Left cardiac atrium (tissue), 4 donors: ENCODE measurements around the gene GSDME. TPM values are rescaled to one million over a fixed set of nuclear protein-coding genes. Genes with fewer than 3 reads are reported as not detected.
A peak's percentile ranks its signal among the peaks of the same experiment; 100 is the strongest.
"Not testable (repeated sequence)": the region's sequence is repeated elsewhere in the genome, so short reads cannot be mapped to it uniquely, and the experiment has no call there.

ENCODE experiments used
- ATAC-seq, 2 donors: fragments of 200-7000 bp; cut with Tn5 transposase; one replicate each; pipeline ENCODE4 v1.9.1; 2020; ENCODE audit warnings: mild to moderate bottlenecking in 2 of 2, moderate library complexity in 2 of 2
- DNase-seq: peaks from one replicate; pipeline ENCODE4 v3.0.0-alpha.2; 2020
- intact Hi-C, 2 donors: fragments of 100-400 bp; cut with DNase I; formaldehyde crosslinking; loops; one replicate each; pipeline versions ENCODE4 v1.14.1 to v1.15.1; 2022 to 2023
- total RNA-seq, 2 donors: library from RNA; stranded (reverse); fragmentation: NEBNext Ultra II Directional; extraction: Animal tissue kit (Norgen Biotek cat#: 25700); gene quantifications; one replicate each; pipeline ENCODE4 v1.2.1, GENCODE V29; 2021
- donor health status: DM: no; HTN: yes; CAD: no.
- donor health status: DM: no; HTN: yes; CAD: no; lungs with severe emphysema.
- donor health status: DM: yes; HTN: yes; CAD: no.
- donor health status: Dilated cardiomyopathy.

Gene GSDME
- total RNA-seq, 2 donors from 2014 or later = 6.4 to 8.6 TPM

DNA sequence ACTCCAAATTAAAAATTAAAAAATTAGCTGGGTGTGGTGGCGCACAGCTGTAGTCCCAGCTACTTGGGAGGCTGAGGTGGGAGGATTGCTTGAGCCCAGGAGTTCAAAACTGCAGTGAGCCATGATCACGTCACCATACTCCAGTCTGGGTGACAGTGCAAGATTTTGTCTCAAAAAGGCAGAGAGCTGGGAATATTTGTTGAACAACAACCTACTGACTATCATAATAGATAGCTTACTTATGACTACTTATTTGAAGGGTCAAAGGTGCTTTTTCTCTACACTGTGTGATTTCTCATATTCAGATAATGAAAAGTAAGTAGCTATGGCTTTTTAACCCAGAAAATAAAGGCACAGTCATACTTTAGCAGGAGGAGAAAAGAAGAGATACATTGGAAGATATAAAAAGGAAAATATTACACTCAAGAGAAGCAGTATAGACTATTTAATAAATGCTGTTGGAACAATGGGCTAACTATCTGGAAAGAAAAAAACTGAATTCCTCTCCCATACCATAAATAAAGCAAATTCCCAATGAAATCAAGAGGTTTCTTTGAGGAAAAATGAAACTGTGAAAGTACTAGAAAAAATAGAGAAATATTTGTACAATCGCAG lies 6.7 kb downstream of the GSDME start:
- ATAC-seq (no peak), DNase-seq (no peak)
- intact Hi-C loops = no loop called here

- intact Hi-C loops = no loop called here
- no peak for ATAC-seq
- no peak for DNase-seq
Observed at GRCh38 chr7:24748521-24748920, 8.7 kb downstream of the GSDME start.

GRCh38 chr7:24745355-24745754 lies 11.9 kb downstream of the GSDME start:
- DNase-seq (no peak), ATAC-seq (no peak)
- intact Hi-C loops = no loop called here

- intact Hi-C loops = no loop called here
- no peak for ATAC-seq
- no peak for DNase-seq
Observed at GRCh38 chr7:24743471-24743870, 13.8 kb downstream of the GSDME start.

DNA sequence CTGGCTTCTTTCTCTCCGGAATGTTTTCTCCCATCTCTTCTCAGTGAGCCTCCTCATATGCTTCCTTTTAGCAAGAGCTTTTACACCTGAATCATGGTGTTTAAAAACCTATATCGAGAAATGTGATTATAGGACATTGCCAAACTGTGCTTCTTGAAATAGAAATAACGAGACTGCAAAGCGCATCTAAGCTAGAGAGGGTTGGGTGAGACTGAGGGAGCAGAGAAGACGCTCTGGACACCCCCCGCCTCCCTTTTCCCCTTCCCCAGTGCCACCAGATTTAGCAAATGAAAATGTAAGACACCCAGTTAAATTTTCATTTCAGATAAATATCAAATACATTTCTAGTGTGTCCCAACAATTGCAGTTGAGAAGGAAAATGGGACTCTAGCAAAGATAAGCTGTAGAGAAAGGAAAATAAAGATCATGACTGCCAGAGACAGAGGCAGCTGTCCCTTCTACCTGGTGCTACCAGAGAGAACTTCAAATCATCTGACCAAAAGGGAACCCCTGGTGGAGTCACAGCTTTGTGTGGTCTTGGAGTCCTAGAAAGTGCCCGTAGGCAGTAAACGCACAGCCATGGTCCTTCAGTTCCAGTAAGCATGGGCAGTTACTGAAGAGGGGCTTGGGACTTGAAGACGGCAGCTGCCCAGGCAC lies 14.6 kb downstream of the GSDME start:
- DNase-seq (no peak), ATAC-seq (no peak)
- intact Hi-C loops = no loop called here

- ATAC-seq (peak; percentile 50 to 96), DNase-seq (peak; percentile 66)
- intact Hi-C loops = no loop called here
Observed at GRCh38 chr7:24741679-24742505, 15.4 kb downstream of the GSDME start.

GRCh38 chr7:24740871-24741270 lies 16.4 kb downstream of the GSDME start:
- intact Hi-C loops = no loop called here
- no peak for DNase-seq
- no peak for ATAC-seq

- no peak for DNase-seq
- intact Hi-C loops = no loop called here
- no peak for ATAC-seq
Observed at GRCh38 chr7:24739306-24739705, 18.0 kb downstream of the GSDME start.

GRCh38 chr7:24738577-24738976 lies 18.7 kb downstream of the GSDME start:
- intact Hi-C loops = no loop called here
- no peak for ATAC-seq
- DNase-seq = no peak

DNA sequence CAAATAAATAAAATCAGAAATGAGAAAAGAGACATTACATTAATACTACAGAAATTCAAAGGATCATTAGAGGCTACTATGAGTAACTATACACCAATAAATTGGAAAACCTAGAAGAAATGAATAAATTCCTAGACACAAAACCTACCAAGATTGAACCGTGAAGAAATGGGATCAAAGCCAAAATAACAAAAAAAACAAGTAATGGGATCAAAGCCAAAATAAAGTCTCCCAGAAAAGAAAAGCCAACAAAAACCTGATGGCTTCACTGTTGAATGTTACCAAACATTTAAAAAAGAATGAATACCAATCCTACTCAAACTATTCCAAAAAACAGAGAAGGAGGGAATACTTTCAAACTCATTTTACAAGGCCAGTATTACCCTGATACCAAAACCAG lies 20.0 kb downstream of the GSDME start:
- intact Hi-C loops = no loop called here
- no peak for ATAC-seq
- DNase-seq = no peak

GRCh38 chr7:24735594-24735993 lies 21.7 kb downstream of the GSDME start:
- DNase-seq, ATAC-seq, intact Hi-C loops: not testable (repeated sequence)

DNA sequence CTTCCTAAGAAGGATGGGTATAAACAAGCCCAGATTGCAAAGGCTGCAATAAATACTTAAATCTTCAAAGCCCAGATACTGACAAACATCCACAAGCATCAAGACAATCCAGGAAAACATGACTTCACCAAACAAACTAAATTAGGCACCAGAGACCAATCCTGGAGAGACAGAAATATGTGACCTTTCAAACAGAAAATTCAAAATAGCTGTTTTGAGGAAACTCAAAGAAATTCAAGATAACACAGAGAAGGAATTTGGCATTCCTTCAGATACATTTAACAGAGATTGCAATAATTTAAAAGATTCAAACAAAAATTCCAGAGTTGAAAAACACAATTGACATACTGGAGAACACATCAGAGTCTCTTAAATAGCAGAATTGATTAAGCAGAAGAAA lies 23.0 kb downstream of the GSDME start:
- intact Hi-C loops = no loop called here
- DNase-seq (no peak), ATAC-seq (no peak)

DNA sequence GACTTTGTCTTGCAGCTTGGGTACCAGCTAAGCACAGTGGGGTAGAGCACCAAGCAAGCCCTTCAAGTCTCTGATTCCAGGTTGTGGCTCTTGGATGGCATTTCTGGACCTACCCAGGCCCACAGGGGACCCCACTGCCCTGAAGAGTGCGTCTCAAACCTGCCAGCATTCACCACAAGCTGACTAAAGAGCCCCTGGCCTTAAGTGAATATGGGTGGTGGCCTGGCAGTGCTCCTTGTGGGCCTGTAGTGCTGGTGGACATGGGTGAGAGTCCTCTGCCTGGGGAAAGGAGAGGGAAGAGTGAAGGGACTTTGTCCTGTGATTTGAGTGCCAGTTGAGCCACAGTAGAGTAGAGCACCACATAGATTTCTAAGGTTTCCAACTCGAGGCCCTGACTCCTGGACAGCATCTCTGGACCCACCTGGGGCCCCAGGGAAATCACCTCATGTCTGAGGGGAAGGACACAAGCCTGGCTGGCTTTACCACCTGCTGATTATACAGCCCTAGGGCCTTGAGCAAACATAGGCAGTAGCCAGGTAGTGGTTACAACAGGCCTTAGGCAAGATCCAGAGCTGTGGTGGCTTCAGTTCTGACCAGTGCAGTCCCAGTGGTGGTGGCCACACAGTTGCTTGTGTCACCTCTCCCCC lies 23.7 kb downstream of the GSDME start:
- ATAC-seq (no peak), DNase-seq (no peak)
- intact Hi-C loops = no loop called here

DNA sequence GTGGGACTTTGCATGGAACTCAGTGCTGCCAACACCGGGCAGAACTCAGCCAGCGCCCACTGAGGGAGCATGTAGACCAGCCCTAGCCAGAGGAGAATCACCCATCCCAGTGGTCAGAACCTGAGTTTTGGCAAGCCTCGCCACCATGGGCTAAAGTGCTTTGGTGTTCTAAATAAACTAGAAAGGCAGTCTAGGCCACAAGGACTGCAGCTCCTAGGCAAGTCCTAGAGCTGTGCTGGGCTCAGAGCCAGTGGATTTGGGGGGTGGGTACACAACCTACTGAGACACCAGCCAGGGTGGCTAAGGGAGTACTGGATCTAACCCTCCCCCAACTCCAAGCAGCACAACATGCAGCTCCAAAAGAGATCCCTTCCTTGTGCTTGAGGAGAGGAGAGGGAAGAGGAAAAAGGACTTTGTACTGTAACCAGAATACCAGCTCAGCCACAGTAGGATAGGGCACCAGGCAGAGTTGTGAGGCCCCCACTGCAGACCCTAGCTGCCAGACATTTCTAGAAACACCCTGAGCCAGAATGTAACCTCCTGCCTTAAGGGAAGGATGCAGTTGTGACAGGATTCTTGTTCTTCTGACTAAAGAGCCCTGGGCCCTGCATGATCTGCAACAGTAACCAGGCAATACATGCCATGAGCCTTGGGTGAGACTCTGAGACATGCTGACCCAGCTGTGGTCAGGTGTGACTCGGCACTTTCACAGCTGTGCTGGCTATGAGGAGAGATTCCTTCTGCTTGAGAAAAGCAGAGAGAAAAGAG lies 24.4 kb downstream of the GSDME start:
- intact Hi-C loops = no loop called here
- ATAC-seq (peak in 1 of 2 donors; percentile 53), DNase-seq (no peak)

DNA sequence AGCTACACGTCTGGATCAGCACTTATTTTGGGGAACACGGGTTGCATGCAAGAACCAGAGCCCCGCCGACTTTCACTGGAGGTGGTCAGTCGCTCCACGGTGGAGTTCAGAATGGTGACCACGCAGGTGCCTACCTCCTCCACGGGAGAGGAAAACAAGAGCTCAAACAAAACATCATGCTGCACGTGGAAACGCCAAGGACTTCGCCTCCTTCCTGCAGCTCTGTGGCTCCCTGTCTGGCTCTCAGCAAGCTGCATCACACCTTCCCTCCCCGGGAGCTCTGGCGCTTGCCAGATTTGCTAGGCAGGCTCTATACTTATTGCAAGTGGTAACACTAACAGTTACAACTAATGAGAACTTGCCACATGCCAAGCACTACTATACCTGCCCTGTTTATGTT lies 26.0 kb downstream of the GSDME start:
- intact Hi-C loops = no loop called here
- ATAC-seq (no peak), DNase-seq (no peak)

DNA sequence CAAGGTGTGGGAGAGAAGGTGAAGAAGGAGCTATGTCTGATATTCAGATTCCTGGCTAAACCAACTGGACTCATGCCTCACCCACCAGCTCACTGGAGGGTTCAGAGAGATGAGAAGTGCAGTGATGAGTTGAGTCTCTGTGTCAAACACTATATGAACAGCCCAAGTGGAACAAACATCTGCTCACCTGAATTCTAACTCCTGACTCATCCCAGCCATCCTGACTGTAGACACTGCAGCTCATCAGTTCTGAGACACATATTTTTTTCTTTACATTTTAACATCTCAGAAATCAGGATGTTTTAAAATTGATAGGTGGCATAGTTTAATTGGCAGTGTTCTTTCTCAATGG lies 27.3 kb downstream of the GSDME start:
- intact Hi-C loops = no loop called here
- DNase-seq (no peak), ATAC-seq (no peak)

GRCh38 chr7:24729365-24730017 lies 27.8 kb downstream of the GSDME start:
- peak; percentile 78 for DNase-seq
- intact Hi-C loops = no loop called here
- ATAC-seq = peak; percentile 27 to 41

DNA sequence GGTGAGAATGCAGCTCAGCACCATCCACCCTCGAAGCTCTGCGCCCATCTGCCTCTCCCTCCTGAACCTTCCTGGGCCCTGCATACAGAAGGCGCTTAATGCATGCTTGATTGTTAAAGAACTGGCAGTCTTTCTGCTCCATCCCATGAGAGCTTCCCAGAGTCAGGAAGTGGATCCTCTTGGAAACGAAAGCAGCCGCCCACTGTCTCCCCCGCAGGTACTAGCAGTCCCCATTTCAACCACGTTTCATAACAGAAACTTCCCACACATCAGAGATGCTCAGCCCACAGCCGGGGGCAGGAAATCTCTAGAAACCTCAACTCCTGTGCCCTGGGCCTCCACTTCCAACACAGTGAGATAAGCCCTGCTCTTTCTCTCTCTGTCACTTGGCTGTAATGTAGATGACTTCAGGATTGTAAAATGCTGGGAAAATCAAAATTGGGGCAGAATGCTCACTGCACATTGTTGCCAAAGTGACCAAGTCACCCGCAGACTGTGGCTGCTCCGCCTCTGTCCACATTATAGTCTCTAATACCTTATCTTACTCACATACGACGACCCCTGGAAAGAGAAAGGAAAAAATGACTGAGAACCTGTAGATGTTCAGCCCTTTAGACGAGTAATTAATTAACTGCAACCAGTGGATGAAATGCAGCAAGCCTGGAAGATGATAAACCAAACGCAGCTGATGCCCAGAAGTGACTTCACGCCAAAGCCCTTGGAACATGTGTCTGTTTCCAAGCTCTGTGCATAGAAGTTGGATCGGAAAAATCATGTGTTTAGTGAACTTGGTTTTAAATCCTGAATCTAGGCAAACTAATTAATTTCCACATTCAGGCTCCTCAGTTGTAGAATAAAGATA lies 28.5 kb downstream of the GSDME start:
- ATAC-seq = peak; percentile 36 to 45
- intact Hi-C loops = no loop called here
- peak; percentile 43 for DNase-seq
